HepG2 (cell line): Measurements from ENCODE around the gene SEC14L5. TPM values are rescaled to one million over a fixed set of nuclear protein-coding genes. Genes with fewer than 3 reads are reported as not detected.

Experiments
- CBX1 ChIP-seq: IDR thresholded peaks from one replicate; pipeline ENCODE4 v1.6.1; 2016; ENCODE audit warnings: antibody characterized with exemption, low read depth
- CTCF ChIP-seq: sonication (generic); formaldehyde crosslinking; IDR thresholded peaks from 2 replicates; pipeline ENCODE4 v1.5.0; 2020; ENCODE audit warnings: mild to moderate bottlenecking, missing genetic modification reagents, moderate library complexity
- ESRRA ChIP-seq: sonication (generic); formaldehyde crosslinking; IDR thresholded peaks from 2 replicates; pipeline ENCODE4 v1.5.1; 2020; ENCODE audit warnings: mild to moderate bottlenecking, low read depth, missing genetic modification reagents
- HIC2 ChIP-seq: sonication (generic); formaldehyde crosslinking; IDR thresholded peaks from 2 replicates; pipeline ENCODE4 v1.9.0; 2022; ENCODE audit warnings: low read depth, missing genetic modification reagents
- IRX3 ChIP-seq: sonication (generic); formaldehyde crosslinking; IDR thresholded peaks from 2 replicates; pipeline ENCODE4 v1.8.1; 2023; ENCODE audit warnings: mild to moderate bottlenecking, low read depth, missing genetic modification reagents, borderline replicate concordance
- MIER2 ChIP-seq: IDR thresholded peaks from 2 replicates; pipeline ENCODE4 v1.6.1; 2016; ENCODE audit warnings: missing biosample characterization, missing genetic modification reagents
- MTA3 ChIP-seq: sonication (generic); formaldehyde crosslinking; IDR thresholded peaks from 2 replicates; pipeline ENCODE4 v1.4.0; 2020; ENCODE audit warnings: missing genetic modification reagents
- PRDM10 ChIP-seq: sonication (generic); formaldehyde crosslinking; IDR thresholded peaks from 2 replicates; pipeline ENCODE4 v1.4.0; 2020; ENCODE audit warnings: low read depth, missing genetic modification reagents
- SRSF4 ChIP-seq: fragments of 200-400 bp; formaldehyde crosslinking; IDR thresholded peaks from one replicate; pipeline ENCODE4 v1.6.1; 2018; ENCODE audit warnings: mild to moderate bottlenecking, low read depth, low read length, moderate library complexity; ENCODE audit not compliant: poor library complexity, severe bottlenecking
- THAP9 ChIP-seq: sonication (generic); formaldehyde crosslinking; IDR thresholded peaks from 2 replicates; pipeline ENCODE4; 2020; ENCODE audit warnings: missing genetic modification reagents, mild to moderate bottlenecking, borderline replicate concordance
- ZBTB7A ChIP-seq: sonication (generic); formaldehyde crosslinking; IDR thresholded peaks from 2 replicates; pipeline ENCODE4 v1.8.0; 2022; ENCODE audit warnings: mild to moderate bottlenecking, missing genetic modification reagents
- ZNF282 ChIP-seq: fragments of 450-650 bp; IDR thresholded peaks from 2 replicates; pipeline ENCODE4 v1.6.1; 2018; ENCODE audit not compliant: partially characterized antibody
- polyA plus RNA-seq, 8 experiments: library from polyadenylated mRNA; depleted of rRNA in 3 of 8; stranded (reverse) in 7 of 8; unstranded in 1 of 8; fragments of >200 nt; fragmentation: Illumina TruSeq in 4 of 8; extraction: Trizol in 4 of 8; gene quantifications; 2 replicates each; pipeline versions ENCODE4 v1.2.1 to v1.2.3, GENCODE V29; 2011 to 2016; ENCODE audit warnings: low read depth in 4 of 8, missing spikeins in 1 of 8, mixed read lengths in 1 of 8; ENCODE audit not compliant: insufficient read depth in 1 of 8
- total RNA-seq, 5 experiments: library from RNA; depleted of rRNA; stranded (reverse); fragments of >200 nt; fragmentation: Illumina TruSeq; extraction: Trizol; gene quantifications; 2 replicates each; pipeline ENCODE4 v1.2.3, GENCODE V29; 2016; ENCODE audit warnings: low read depth in 1 of 5
- TF ChIP-seq, protein P1 (sequence below): sonication (generic); formaldehyde crosslinking; IDR thresholded peaks from 2 replicates; pipeline ENCODE4 v1.4.0; 2020; ENCODE audit warnings: mild to moderate bottlenecking, missing genetic modification reagents
- TF ChIP-seq, protein P2 (sequence below): sonication (generic); formaldehyde crosslinking; IDR thresholded peaks from 2 replicates; pipeline ENCODE4 v1.8.0; 2022; ENCODE audit warnings: mild to moderate bottlenecking, missing genetic modification reagents, moderate library complexity

The SEC14L5 gene
- total and polyA plus RNA-seq, 2 of the 13 experiments (the other 11 are each of a cell fraction or from before 2014, with no cell fraction given) = 0.40 to 0.42 TPM

DNA sequence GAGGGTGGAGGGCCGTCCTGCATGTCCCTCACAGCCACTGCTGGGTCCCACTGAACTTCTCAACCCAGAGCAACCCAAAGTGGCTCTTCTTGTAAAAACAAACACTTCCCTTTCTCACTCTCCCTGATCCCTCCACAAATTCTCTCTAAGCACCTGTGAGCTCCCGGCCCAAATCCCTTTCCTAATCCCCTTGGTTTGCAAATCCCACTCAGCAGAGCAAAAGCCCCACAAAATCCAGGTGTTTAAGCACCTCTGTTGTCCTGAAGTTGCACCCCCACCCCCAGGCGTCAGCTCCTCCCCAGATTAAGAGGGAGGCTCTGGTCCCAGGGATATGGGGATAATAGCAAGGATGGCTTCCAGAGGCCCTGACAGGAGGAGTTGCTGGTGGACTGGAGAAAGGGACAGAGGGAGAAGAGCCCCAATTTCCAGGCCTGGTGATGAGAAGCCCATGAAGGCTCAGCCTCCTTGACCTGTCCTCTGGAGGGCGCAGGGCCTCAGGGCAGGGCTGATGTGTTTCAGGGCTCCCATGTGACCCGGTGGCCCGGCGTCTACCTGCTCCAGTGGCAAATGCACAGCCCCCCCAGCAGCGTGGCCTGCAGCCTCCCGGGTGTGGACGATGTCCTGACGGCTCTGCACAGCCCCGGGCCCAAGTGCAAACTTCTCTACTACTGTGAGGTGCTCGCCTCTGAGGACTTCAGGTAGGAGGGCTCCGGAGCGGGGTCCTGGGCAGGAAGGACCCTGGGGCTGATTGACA is 52.6 kb downstream of the SEC14L5 start (continued):
- TF ChIP-seq MIER2 (CRISPR knock-in tag) = no peak
- no peak for TF ChIP-seq ZNF282
- TF ChIP-seq, protein P1, sequence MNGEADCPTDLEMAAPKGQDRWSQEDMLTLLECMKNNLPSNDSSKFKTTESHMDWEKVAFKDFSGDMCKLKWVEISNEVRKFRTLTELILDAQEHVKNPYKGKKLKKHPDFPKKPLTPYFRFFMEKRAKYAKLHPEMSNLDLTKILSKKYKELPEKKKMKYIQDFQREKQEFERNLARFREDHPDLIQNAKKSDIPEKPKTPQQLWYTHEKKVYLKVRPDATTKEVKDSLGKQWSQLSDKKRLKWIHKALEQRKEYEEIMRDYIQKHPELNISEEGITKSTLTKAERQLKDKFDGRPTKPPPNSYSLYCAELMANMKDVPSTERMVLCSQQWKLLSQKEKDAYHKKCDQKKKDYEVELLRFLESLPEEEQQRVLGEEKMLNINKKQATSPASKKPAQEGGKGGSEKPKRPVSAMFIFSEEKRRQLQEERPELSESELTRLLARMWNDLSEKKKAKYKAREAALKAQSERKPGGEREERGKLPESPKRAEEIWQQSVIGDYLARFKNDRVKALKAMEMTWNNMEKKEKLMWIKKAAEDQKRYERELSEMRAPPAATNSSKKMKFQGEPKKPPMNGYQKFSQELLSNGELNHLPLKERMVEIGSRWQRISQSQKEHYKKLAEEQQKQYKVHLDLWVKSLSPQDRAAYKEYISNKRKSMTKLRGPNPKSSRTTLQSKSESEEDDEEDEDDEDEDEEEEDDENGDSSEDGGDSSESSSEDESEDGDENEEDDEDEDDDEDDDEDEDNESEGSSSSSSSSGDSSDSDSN = no peak
- TF ChIP-seq PRDM10 (CRISPR knock-in tag) = no peak
- no peak for TF ChIP-seq HIC2 (CRISPR knock-in tag)
- TF ChIP-seq, protein P2, sequence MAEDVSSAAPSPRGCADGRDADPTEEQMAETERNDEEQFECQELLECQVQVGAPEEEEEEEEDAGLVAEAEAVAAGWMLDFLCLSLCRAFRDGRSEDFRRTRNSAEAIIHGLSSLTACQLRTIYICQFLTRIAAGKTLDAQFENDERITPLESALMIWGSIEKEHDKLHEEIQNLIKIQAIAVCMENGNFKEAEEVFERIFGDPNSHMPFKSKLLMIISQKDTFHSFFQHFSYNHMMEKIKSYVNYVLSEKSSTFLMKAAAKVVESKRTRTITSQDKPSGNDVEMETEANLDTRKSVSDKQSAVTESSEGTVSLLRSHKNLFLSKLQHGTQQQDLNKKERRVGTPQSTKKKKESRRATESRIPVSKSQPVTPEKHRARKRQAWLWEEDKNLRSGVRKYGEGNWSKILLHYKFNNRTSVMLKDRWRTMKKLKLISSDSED (CRISPR knock-in tag) = no peak
- TF ChIP-seq CBX1 = no peak
- TF ChIP-seq IRX3 (CRISPR knock-in tag) = no peak
- TF ChIP-seq ZBTB7A (CRISPR knock-in tag) = no peak
- TF ChIP-seq ESRRA = 0 out of 2 replicates have a peak, but pooled peaks have one; percentile 60
- no peak for TF ChIP-seq SRSF4
- TF ChIP-seq MTA3 (CRISPR knock-in tag) = no peak
- no peak for TF ChIP-seq THAP9
- TF ChIP-seq CTCF (CRISPR knock-in tag) = peak; percentile 85
